HFF-Myc (cell line): ENCODE results near the gene NLGN1.

ENCODE experiments used
- DNase-seq: peaks from one replicate; pipeline ENCODE4 v3.0.0-alpha.2; 2011; ENCODE audit warnings: low read depth; ENCODE audit errors: extremely low read depth
- H3K4me3 ChIP-seq: replicated peaks from 2 replicates; pipeline ENCODE4 v1.5.1; 2011; ENCODE audit warnings: low read depth, mild to moderate bottlenecking, control low read depth, low read length
- TF ChIP-seq, protein P1 (sequence below): IDR thresholded peaks from 2 replicates; pipeline ENCODE4 v1.5.1; 2012; ENCODE audit warnings: mild to moderate bottlenecking, low read depth, low read length, control low read depth; ENCODE audit errors: missing control alignments

The NLGN1 gene

DNA sequence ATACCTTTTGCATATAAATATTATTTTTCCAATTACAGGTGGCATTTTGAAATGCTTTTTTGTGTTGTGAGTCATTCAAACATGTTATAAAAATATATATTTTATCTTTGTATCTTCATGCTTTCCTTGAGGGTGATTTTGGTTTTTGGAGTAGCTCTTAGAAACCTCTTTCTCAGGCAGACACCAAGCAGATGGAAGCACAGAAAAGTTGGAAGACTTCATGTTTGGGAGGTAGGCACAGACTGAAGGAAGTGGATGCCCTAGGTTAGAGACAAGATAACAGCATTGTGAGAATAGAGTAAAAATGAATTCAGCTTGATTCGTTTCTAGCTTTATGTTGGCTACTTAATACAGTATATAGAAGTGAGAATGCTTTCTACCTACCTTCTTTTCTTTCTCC, 338.3 kb downstream of the NLGN1 start:
- no peak for DNase-seq
- TF ChIP-seq, protein P1, sequence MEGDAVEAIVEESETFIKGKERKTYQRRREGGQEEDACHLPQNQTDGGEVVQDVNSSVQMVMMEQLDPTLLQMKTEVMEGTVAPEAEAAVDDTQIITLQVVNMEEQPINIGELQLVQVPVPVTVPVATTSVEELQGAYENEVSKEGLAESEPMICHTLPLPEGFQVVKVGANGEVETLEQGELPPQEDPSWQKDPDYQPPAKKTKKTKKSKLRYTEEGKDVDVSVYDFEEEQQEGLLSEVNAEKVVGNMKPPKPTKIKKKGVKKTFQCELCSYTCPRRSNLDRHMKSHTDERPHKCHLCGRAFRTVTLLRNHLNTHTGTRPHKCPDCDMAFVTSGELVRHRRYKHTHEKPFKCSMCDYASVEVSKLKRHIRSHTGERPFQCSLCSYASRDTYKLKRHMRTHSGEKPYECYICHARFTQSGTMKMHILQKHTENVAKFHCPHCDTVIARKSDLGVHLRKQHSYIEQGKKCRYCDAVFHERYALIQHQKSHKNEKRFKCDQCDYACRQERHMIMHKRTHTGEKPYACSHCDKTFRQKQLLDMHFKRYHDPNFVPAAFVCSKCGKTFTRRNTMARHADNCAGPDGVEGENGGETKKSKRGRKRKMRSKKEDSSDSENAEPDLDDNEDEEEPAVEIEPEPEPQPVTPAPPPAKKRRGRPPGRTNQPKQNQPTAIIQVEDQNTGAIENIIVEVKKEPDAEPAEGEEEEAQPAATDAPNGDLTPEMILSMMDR: no peak
- H3K4me3 ChIP-seq: no peak overlapping the region

DNA sequence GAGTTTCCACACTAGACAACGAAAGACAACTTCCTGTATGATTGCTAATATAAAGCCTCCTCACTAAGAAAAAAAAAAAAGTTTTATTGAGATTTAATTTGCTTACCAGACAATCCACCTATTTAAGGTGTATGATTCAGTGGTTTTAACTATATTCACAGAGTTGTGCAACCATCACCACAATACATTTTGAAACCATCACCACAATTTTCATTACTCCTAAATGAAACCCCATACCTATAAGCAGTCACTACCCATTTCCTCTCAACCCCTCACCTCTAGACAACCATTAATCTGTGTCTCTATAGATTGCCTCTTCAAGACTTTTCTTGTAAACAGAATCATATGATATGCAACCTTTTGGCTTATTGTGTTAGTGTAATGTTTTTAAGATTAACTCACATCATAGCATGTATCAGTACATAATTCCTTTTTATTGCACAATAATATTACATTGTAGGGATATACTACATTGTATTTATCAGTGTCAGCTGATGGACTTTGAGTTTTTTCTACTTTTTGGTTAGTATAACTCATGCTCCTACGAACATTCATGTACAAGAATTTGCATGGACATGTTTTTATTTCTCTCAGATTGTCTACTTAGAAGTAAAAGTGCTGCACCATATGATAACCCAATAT, 339.7 kb downstream of the NLGN1 start:
- no peak for DNase-seq
- H3K4me3 ChIP-seq: no peak overlapping the region
- TF ChIP-seq, protein P1: no peak

DNA sequence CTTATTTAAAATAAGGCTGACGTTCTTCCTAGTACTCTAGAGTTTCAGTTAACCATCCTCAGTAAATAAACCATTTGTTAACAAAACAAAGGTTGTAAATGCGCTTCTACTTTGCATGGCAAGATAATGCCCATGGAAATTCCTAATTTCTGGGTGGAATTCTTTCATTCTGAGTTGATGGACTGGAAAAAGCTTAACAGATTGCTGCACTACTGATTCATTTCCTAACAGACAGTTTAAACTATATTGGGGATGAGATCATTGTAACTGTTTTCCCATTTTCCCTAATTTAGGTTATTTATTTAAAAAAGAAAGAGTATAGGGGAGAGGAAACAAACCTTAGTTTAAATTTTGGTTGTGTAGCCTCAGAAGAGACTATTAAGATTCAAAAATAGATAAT, 342.2 kb downstream of the NLGN1 start:
- no peak for DNase-seq
- TF ChIP-seq, protein P1: no peak
- H3K4me3 ChIP-seq: no peak overlapping the region

DNA sequence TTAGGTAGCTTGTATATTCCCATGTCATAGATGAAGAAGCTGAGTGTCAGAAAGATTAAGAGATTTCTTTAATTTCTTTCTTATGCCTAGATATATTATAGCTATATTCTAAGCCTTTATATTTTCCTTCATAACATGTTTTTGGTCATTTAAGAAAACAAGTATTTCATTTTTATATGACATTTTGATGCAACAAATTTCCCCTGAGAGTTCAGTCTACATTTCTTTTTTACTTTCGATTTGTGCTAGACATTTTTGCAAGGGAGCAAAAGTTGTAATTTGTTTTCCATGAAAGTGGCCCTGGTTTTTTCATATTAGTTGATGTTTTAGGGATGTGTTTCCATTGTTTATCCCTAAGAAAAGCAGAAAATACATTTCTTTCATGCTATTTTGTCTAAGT, 344.9 kb downstream of the NLGN1 start:
- TF ChIP-seq, protein P1: no peak
- no peak for DNase-seq
- H3K4me3 ChIP-seq: no peak overlapping the region

DNA sequence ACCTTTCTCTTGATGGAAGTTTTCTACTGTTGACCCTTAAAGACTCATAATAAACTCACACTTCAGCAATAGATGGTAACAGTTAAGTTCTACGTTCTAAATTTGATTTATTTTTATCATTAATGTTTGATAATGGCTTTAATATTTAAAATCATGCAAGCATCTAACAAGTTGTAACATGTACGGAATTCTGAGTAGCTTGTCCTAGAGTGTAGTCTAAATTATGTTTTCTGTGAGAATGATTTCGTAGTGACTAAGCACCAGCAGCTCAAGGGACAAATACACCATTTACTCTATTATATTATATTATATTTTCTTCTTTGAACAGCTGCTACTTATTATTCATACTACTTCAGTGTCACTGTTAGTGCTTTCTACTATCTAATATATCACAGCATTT, 345.6 kb downstream of the NLGN1 start:
- H3K4me3 ChIP-seq: no peak overlapping the region
- DNase-seq: no peak
- TF ChIP-seq, protein P1: no peak

DNA sequence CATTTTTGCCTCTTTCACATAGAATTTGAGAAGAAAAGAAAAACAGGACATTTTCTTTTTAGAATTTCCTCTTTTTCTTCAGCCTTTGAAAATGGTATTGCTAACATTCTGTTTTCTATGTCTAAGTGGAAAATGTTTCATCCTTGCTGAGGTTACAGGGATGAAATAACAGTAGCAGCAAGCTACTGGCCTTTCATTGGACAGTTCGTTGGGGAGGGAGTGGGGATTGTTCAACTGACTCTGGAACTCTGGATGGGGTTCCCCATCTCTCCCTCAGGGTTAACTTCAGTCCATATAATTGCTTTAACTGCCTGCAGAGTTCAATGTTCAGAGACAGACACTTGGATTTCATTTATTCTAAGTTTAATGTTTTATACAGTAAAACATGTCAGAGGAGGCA, 346.0 kb downstream of the NLGN1 start:
- no peak overlapping the region for H3K4me3 ChIP-seq
- no peak for DNase-seq
- TF ChIP-seq, protein P1: no peak

DNA sequence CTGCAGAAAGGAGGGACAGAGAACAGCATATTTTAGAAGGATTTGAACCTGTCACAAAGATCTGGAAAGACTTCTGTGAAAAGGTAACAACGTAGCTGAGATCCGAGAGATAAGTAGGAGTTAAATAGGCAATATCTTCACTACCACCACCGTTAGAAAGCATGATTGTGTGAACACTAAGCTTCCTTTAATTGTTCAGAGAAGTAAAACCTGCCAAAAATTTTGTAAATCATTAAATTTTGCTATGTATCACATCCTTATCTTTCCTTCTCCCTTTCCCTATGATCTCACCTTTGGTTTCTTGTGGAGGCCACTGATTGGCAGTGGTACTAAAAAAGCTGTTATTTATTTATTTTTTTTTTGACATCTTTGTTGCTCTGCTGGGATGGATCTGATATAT, 346.9 kb downstream of the NLGN1 start:
- no peak overlapping the region for H3K4me3 ChIP-seq
- TF ChIP-seq, protein P1: no peak
- no peak for DNase-seq
